H1 (cell line): Measurements from ENCODE around the gene NOL9. TPM values are rescaled to one million over a fixed set of nuclear protein-coding genes. Genes with fewer than 3 reads are reported as not detected.

Experiments
- CTCF ChIA-PET: fragments of 300-600 bp; sonication (Branson Sonifier 250); formaldehyde crosslinking; loops from one replicate; lab custom pipeline; 2021; ENCODE audit not compliant: partially characterized antibody; lab: Charles Lee
- POLR2A ChIA-PET: fragments of 300-600 bp; sonication (Branson Sonifier 250); formaldehyde crosslinking; loops from one replicate; lab custom pipeline; 2021; ENCODE audit warnings: inconsistent platforms; ENCODE audit not compliant: partially characterized antibody; lab: Charles Lee
- DNase-seq, 2 experiments: peaks; one replicate each; pipeline versions ENCODE4 v3.0.0 to v3.0.0-alpha.2; 2010 to 2022; ENCODE audit warnings: low spot score in 2 of 2, low read depth in 1 of 2, mixed read lengths in 1 of 2
- FAIRE-seq: peaks from 2 replicates; lab custom pipeline; 2011; peaks lifted over from hg19 to GRCh38; lab: Jason Lieb, UNC
- H2AFZ ChIP-seq: 2 replicates; pipeline ENCODE4 v1.8.1; 2012; ENCODE audit warnings: low read length, inconsistent platforms
- H2AK5ac ChIP-seq: 2 replicates; pipeline ENCODE4 v1.6.1; 2013; ENCODE audit warnings: low read depth, low read length
- H2BK120ac ChIP-seq: replicated peaks from 2 replicates; pipeline ENCODE3; 2013; ENCODE audit warnings: low read depth, low read length, inconsistent platforms
- H2BK12ac ChIP-seq: 2 replicates; pipeline ENCODE4 v1.6.1; 2013; ENCODE audit warnings: low read depth, low read length
- H2BK15ac ChIP-seq: 2 replicates; pipeline ENCODE4 v1.6.1; 2013; ENCODE audit warnings: low read length
- H2BK20ac ChIP-seq: 2 replicates; pipeline ENCODE4 v1.6.1; 2013; ENCODE audit warnings: low read length
- H2BK5ac ChIP-seq: 2 replicates; pipeline ENCODE4 v1.6.1; 2013; ENCODE audit warnings: low read depth, low read length
- H3K14ac ChIP-seq: 2 replicates; pipeline ENCODE4 v1.6.1; 2013; ENCODE audit warnings: inconsistent platforms; ENCODE audit not compliant: insufficient read length
- H3K18ac ChIP-seq: 2 replicates; pipeline ENCODE4 v1.6.1; 2013; ENCODE audit warnings: low read length; ENCODE audit errors: extremely low read depth
- H3K23ac ChIP-seq: 2 replicates; pipeline ENCODE4 v1.6.1; 2013; ENCODE audit warnings: inconsistent platforms; ENCODE audit not compliant: insufficient read length
- H3K23me2 ChIP-seq: 2 replicates; pipeline ENCODE4 v1.6.1; 2013; ENCODE audit warnings: low read depth, low read length
- H3K27ac ChIP-seq: 2 replicates; pipeline ENCODE4 v1.6.1; 2011; ENCODE audit warnings: low read depth, low read length, inconsistent platforms
- H3K27me3 ChIP-seq, 4 experiments: replicated peaks in 1 of 4; 1 replicate in 1 of 4; 2 replicates in 3 of 4; pipeline versions ENCODE4 v1.6.1 to v1.8.1; 2011 to 2013; ENCODE audit warnings: low read length in 3 of 4, mild to moderate bottlenecking in 3 of 4, inconsistent platforms in 2 of 4, mixed read lengths in 2 of 4, moderate library complexity in 1 of 4; ENCODE audit not compliant: control insufficient read depth in 3 of 4, insufficient read depth in 3 of 4; ENCODE audit errors: extremely low read depth in 1 of 4
- H3K36me3 ChIP-seq, 4 experiments: 2 replicates each; pipeline versions ENCODE4 v1.6.1 to v1.8.1; 2011 to 2013; ENCODE audit warnings: mild to moderate bottlenecking in 4 of 4, low read length in 3 of 4, moderate library complexity in 2 of 4, control low read depth in 1 of 4, inconsistent platforms in 1 of 4; ENCODE audit not compliant: insufficient read depth in 4 of 4, control insufficient read depth in 2 of 4
- H3K4ac ChIP-seq: replicated peaks from 2 replicates; pipeline ENCODE3; 2013; ENCODE audit warnings: low read length, low read depth, mixed read lengths, inconsistent platforms; ENCODE audit not compliant: insufficient read length
- H3K4me1 ChIP-seq, 4 experiments: replicated peaks in 1 of 4; 1 replicate in 1 of 4; 2 replicates in 3 of 4; pipeline versions ENCODE4 v1.6.1 to v1.8.1; 2011 to 2013; ENCODE audit warnings: low read length in 3 of 4, inconsistent platforms in 2 of 4, mixed read lengths in 1 of 4; ENCODE audit not compliant: insufficient read depth in 4 of 4, control insufficient read depth in 3 of 4
- H3K4me2 ChIP-seq, 2 experiments: 2 replicates each; pipeline versions ENCODE4 v1.6.1 to v1.8.1; 2011 to 2013; ENCODE audit warnings: low read depth in 2 of 2, low read length in 2 of 2, control low read depth in 1 of 2, inconsistent platforms in 1 of 2, mild to moderate bottlenecking in 1 of 2; ENCODE audit not compliant: insufficient read depth in 1 of 2
- H3K4me3 ChIP-seq, 4 experiments: fragments of 200-600, 300-600 bp in 1 of 4; sonication (generic), shearing (Covaris generic), sonication (Bioruptor Twin) in 1 of 4; 2 replicates each; pipeline versions ENCODE4 v1.5.1 to v1.8.1; 2011 to 2016; ENCODE audit warnings: low read length in 4 of 4, low read depth in 3 of 4, control low read depth in 2 of 4, inconsistent platforms in 2 of 4, mild to moderate bottlenecking in 2 of 4, mixed read lengths in 1 of 4, moderate library complexity in 1 of 4; ENCODE audit not compliant: insufficient read depth in 2 of 4; ENCODE audit errors: extremely low read depth in 1 of 4
- H3K56ac ChIP-seq: replicated peaks from 2 replicates; pipeline ENCODE3; 2013; ENCODE audit warnings: low read depth, mild to moderate bottlenecking, mixed read lengths, low read length, inconsistent platforms; ENCODE audit not compliant: insufficient read length
- H3K79me1 ChIP-seq: 2 replicates; pipeline ENCODE4 v1.6.1; 2013; ENCODE audit warnings: low read depth, low read length, control low read depth
- H3K79me2 ChIP-seq, 2 experiments: 2 replicates each; pipeline versions ENCODE4 v1.6.1 to v1.8.1; 2012 to 2013; ENCODE audit warnings: low read length in 2 of 2, mild to moderate bottlenecking in 2 of 2, inconsistent platforms in 1 of 2; ENCODE audit not compliant: insufficient read depth in 2 of 2, control insufficient read depth in 1 of 2
- H3K9ac ChIP-seq, 4 experiments: replicated peaks in 1 of 4; 1 replicate in 1 of 4; 2 replicates in 3 of 4; pipeline versions ENCODE4 v1.6.1 to v1.8.1; 2011 to 2013; ENCODE audit warnings: low read depth in 3 of 4, low read length in 3 of 4, control low read depth in 2 of 4, mild to moderate bottlenecking in 2 of 4, moderate library complexity in 2 of 4, inconsistent platforms in 1 of 4; ENCODE audit errors: extremely low read depth in 1 of 4
- H3K9me3 ChIP-seq, 2 experiments: 2 replicates each; pipeline versions ENCODE4 v1.6.1 to v1.8.1; 2012 to 2013; ENCODE audit warnings: mild to moderate bottlenecking in 2 of 2, moderate library complexity in 2 of 2, control low read depth in 1 of 2, inconsistent platforms in 1 of 2, low read depth in 1 of 2, low read length in 1 of 2, mixed read lengths in 1 of 2; ENCODE audit not compliant: insufficient read depth in 2 of 2
- H4K20me1 ChIP-seq, 2 experiments: replicated peaks in 1 of 2; 2 replicates each; pipeline versions ENCODE3 to v1.8.1; 2011 to 2013; ENCODE audit warnings: inconsistent platforms in 2 of 2, low read length in 2 of 2, mild to moderate bottlenecking in 1 of 2; ENCODE audit not compliant: insufficient read depth in 2 of 2, control insufficient read depth in 1 of 2
- H4K5ac ChIP-seq: 2 replicates; pipeline ENCODE4 v1.6.1; 2013; ENCODE audit warnings: low read length, low read depth, mixed read lengths, inconsistent platforms; ENCODE audit not compliant: insufficient read length
- H4K8ac ChIP-seq: 2 replicates; pipeline ENCODE4 v1.8.0; 2013; ENCODE audit warnings: mild to moderate bottlenecking, moderate library complexity, low read length, inconsistent platforms; ENCODE audit not compliant: insufficient read depth; ENCODE audit errors: extremely low read depth
- H4K91ac ChIP-seq: replicated peaks from 2 replicates; pipeline ENCODE3; 2013; ENCODE audit warnings: low read length, mixed read lengths, inconsistent platforms; ENCODE audit not compliant: insufficient read length
- CEBPB ChIP-seq: IDR thresholded peaks from 2 replicates; pipeline ENCODE4 v1.6.1; 2012; ENCODE audit warnings: low read depth, low read length
- CREB1 ChIP-seq: IDR thresholded peaks from 2 replicates; pipeline ENCODE4 v1.6.1; 2012; ENCODE audit warnings: inconsistent platforms
- EZH2 ChIP-seq: fragments of 200-600 bp; sonication (generic); IDR thresholded peaks from 2 replicates; pipeline ENCODE4 v1.7.1; 2012; ENCODE audit warnings: low read depth, mild to moderate bottlenecking, moderate library complexity, low read length, inconsistent platforms; ENCODE audit not compliant: severe bottlenecking
- HDAC6 ChIP-seq: IDR thresholded peaks from one replicate; pipeline ENCODE4 v1.7.1; 2012; ENCODE audit warnings: low read depth, mild to moderate bottlenecking, inconsistent platforms, low read length, moderate library complexity
- SAP30 ChIP-seq: fragments of 300-600 bp; sonication (generic); IDR thresholded peaks from 2 replicates; pipeline ENCODE4 v1.7.1; 2012; ENCODE audit warnings: low read length, moderate library complexity, mild to moderate bottlenecking, inconsistent platforms; ENCODE audit not compliant: insufficient read depth, insufficient replicate concordance
- SP4 ChIP-seq: IDR thresholded peaks from 2 replicates; pipeline ENCODE4 v1.6.1; 2012; ENCODE audit warnings: low read length, inconsistent platforms
- YY1 ChIP-seq: IDR thresholded peaks from 2 replicates; pipeline ENCODE4 v1.6.1; 2011; ENCODE audit warnings: low read depth, mild to moderate bottlenecking, low read length
- WGBS, 2 experiments: shearing (Covaris generic) in 1 of 2; methylation state at CpG; one replicate each; pipeline versions ENCODE4 v1.1.6 to v1.1.7; 2013 to 2015; ENCODE audit warnings: low lambda C conversion rate in 2 of 2, mixed read lengths in 2 of 2, inconsistent platforms in 1 of 2, low coverage in 1 of 2, missing lambda C conversion rate in 1 of 2; ENCODE audit not compliant: insufficient replicate concordance in 2 of 2, insufficient coverage in 1 of 2, insufficient read length in 1 of 2; ENCODE audit errors: extremely low coverage in 1 of 2, missing lambda C conversion rate in 1 of 2; 5-methylcytosine and 5-hydroxymethylcytosine counted together
- polyA plus RNA-seq, 7 experiments: library from polyadenylated mRNA; depleted of rRNA in 3 of 7; stranded (reverse) in 5 of 7; unstranded in 2 of 7; fragments of >200 nt in 5 of 7; fragments of 200-250 nt in 2 of 7; gene quantifications; 1 replicate in 5 of 7; 2 replicates in 1 of 7; 4 replicates in 1 of 7; pipeline versions ENCODE4 v1.2.1 to v1.2.3, GENCODE V29; 2011 to 2013; ENCODE audit warnings: missing spikeins in 2 of 7, mixed read lengths in 2 of 7
- total RNA-seq: library from RNA; stranded (reverse); fragmentation: NEBNext Ultra II Directional; extraction: Animal tissue kit (Norgen Biotek cat#: 25700); gene quantifications from 2 replicates; pipeline ENCODE4 v1.2.1, GENCODE V29; 2021

NOL9 gene
- total and polyA plus RNA-seq, 2 of the 8 experiments (the other 6 are each of a cell fraction or from before 2014, with no cell fraction given) = 17.1 to 38.1 TPM

- no peak overlapping the region for H3K56ac ChIP-seq
- no peak overlapping the region for H2BK5ac ChIP-seq
- H4K91ac ChIP-seq = no peak overlapping the region
- ChIA-PET CTCF (no interaction called here), POLR2A (no interaction called here)
- no peak overlapping the region for H4K5ac ChIP-seq
- H3K23ac ChIP-seq = no peak overlapping the region
- no peak overlapping the region for H2AFZ ChIP-seq
- DNase-seq = no peak
- no peak overlapping the region for H2BK12ac ChIP-seq
- no peak overlapping the region; the same call in 1 of the 2 replicates for H2AK5ac ChIP-seq
- no peaks in the 10 kb centered on the region for H3K79me1 ChIP-seq
- peaks cover 0 to 4% of the 10 kb centered on the region in 2 experiments; a peak in 1 of 4 replicates for H3K79me2 ChIP-seq
- no peak overlapping the region for H2BK120ac ChIP-seq
- H3K18ac ChIP-seq = no peak overlapping the region
- H3K4me2 ChIP-seq = no peak overlapping the region
- no peak overlapping the region for H2BK15ac ChIP-seq
- H4K8ac ChIP-seq = no peak overlapping the region
- no peak overlapping the region for H3K4me3 ChIP-seq
- H3K27me3 ChIP-seq = no peaks in the 10 kb centered on the region
- H3K36me3 ChIP-seq = peaks cover 25 to 64% (median 51%) of the 10 kb centered on the region in 4 experiments
- H3K9ac ChIP-seq = no peak overlapping the region
- no peak overlapping the region for H2BK20ac ChIP-seq
- H3K27ac ChIP-seq = no peak overlapping the region
- no peaks in the 10 kb centered on the region for H3K23me2 ChIP-seq
- no peaks in the 10 kb centered on the region for H3K9me3 ChIP-seq
- no peak overlapping the region for H3K14ac ChIP-seq
- TF ChIP-seq HDAC6 (no peak), YY1 (no peak), SAP30 (no peak), EZH2 (no peak), CEBPB (no peak), SP4 (no peak), CREB1 (no peak)
- no peak for FAIRE-seq
- WGBS, 2 experiments = 94% methylated on average over 13 of the region's 13 CpGs; no CpG with 5 or more reads in 1 of the 2 experiments
- no peaks in the 10 kb centered on the region for H3K4me1 ChIP-seq
- no peak overlapping the region for H3K4ac ChIP-seq
- H4K20me1 ChIP-seq = peaks cover 2 to 12% of the 10 kb centered on the region in 2 experiments
Observed at GRCh38 chr1:6530504-6531160, 23.7 kb downstream of the NOL9 start.
